ENCODE results near the gene GPR146.
"Not testable (repeated sequence)": the region's sequence is repeated elsewhere in the genome, so short reads cannot be mapped to it uniquely, and the experiment has no call there.

The GPR146 gene

GRCh38 chr7:1059200-1060091, 15.1 kb downstream of the GPR146 start:
- peak; percentile 37 for DNase-seq

GRCh38 chr7:1060315-1061072, 16.1 kb downstream of the GPR146 start:
- DNase-seq: no peak

GRCh38 chr7:1061180-1061579, 16.8 kb downstream of the GPR146 start:
- no peak for DNase-seq

GRCh38 chr7:1062296-1063294, 18.2 kb downstream of the GPR146 start:
- no peak for DNase-seq

- DNase-seq: no peak
Measured at GRCh38 chr7:1063361-1063760, 19.0 kb downstream of the GPR146 start.

GRCh38 chr7:1064581-1064980, 20.2 kb downstream of the GPR146 start:
- no peak for DNase-seq

GRCh38 chr7:1065263-1065584, 20.9 kb downstream of the GPR146 start:
- no peak for DNase-seq

GRCh38 chr7:1065585-1066241, 21.4 kb downstream of the GPR146 start:
- peak; percentile 79 for DNase-seq

- no peak for DNase-seq
Measured at GRCh38 chr7:1066242-1066588, 21.9 kb downstream of the GPR146 start.

- DNase-seq: no peak
Measured at GRCh38 chr7:1068013-1068412, 23.7 kb downstream of the GPR146 start.

- no peak for DNase-seq
Measured at GRCh38 chr7:1068619-1069018, 24.3 kb downstream of the GPR146 start.

GRCh38 chr7:1070544-1071011, 26.2 kb downstream of the GPR146 start:
- DNase-seq: no peak

- no peak for DNase-seq
Measured at GRCh38 chr7:1071731-1072254, 27.4 kb downstream of the GPR146 start.

GRCh38 chr7:1073142-1073977, 29.0 kb downstream of the GPR146 start:
- no peak for DNase-seq

GRCh38 chr7:1074018-1074417, 29.7 kb downstream of the GPR146 start:
- DNase-seq: not testable (repeated sequence)

- no peak for DNase-seq
Measured at GRCh38 chr7:1074593-1075431, 30.5 kb downstream of the GPR146 start.

- no peak for DNase-seq
Measured at GRCh38 chr7:1076184-1077072, 32.1 kb downstream of the GPR146 start.

- DNase-seq: no peak
Measured at GRCh38 chr7:1078519-1078918, 34.2 kb downstream of the GPR146 start.

GRCh38 chr7:1078985-1079384, 34.6 kb downstream of the GPR146 start:
- DNase-seq: no peak

Measured in stimulated activated CD4-positive, alpha-beta T cell treated with anti-CD3 and anti-CD28 coated beads, Interleukin-1b, Interleukin-23, amount 100 ng/mL, for 48 hours (primary cell).